Measurements from ENCODE around the gene PPP2R2B. TPM values are rescaled to one million over a fixed set of nuclear protein-coding genes. Genes with fewer than 3 reads are reported as not detected.

Gene PPP2R2B
- total and polyA plus RNA-seq, 11 donors = 0.03 to 2.9 (median 0.30) TPM; not detected in 1

DNA sequence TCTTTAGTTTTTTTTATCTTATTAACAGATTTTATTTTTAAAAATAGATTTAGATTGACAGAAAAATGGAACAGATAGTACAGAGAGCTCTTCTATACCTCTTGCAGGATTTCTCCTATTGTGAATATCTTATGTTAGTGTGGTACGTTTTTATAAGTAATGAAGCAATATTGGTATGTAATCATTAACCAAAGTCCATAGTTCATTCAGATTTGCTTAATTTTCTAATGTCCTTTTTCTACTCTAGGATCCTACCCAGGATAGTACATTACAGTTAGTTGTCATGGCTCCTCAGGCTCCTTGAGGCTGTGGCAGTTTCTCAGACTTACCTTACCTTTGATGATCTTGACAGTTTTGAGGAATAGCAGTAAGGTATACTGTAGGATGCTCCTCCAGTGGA is 30.4 kb downstream of the PPP2R2B start:
- Histone ChIP-seq H3K4me3 (no peak overlapping the region), H3K27me3 (peaks cover 0 to 7% (median 0%) of the 10 kb centered on the region in 9 donors), H3K9me3 (no peaks in the 10 kb centered on the region), H3K27ac (no peak overlapping the region), H3K36me3 (no peaks in the 10 kb centered on the region), H3K4me1 (no peaks in the 10 kb centered on the region)
- TF ChIP-seq POLR2A (IDR thresholded peaks at IDR 0.05) = no peak
- TF ChIP-seq, protein P1, sequence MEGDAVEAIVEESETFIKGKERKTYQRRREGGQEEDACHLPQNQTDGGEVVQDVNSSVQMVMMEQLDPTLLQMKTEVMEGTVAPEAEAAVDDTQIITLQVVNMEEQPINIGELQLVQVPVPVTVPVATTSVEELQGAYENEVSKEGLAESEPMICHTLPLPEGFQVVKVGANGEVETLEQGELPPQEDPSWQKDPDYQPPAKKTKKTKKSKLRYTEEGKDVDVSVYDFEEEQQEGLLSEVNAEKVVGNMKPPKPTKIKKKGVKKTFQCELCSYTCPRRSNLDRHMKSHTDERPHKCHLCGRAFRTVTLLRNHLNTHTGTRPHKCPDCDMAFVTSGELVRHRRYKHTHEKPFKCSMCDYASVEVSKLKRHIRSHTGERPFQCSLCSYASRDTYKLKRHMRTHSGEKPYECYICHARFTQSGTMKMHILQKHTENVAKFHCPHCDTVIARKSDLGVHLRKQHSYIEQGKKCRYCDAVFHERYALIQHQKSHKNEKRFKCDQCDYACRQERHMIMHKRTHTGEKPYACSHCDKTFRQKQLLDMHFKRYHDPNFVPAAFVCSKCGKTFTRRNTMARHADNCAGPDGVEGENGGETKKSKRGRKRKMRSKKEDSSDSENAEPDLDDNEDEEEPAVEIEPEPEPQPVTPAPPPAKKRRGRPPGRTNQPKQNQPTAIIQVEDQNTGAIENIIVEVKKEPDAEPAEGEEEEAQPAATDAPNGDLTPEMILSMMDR (IDR thresholded peaks at IDR 0.05) = no peak
- intact Hi-C loops (cut with DNase I) = no loop called here
- 79 to 82% (median 81%) methylated on average over 1 of the region's 1 CpG for WGBS, 4 donors
- ATAC-seq = no peak
- DNase-seq = no peak

DNA sequence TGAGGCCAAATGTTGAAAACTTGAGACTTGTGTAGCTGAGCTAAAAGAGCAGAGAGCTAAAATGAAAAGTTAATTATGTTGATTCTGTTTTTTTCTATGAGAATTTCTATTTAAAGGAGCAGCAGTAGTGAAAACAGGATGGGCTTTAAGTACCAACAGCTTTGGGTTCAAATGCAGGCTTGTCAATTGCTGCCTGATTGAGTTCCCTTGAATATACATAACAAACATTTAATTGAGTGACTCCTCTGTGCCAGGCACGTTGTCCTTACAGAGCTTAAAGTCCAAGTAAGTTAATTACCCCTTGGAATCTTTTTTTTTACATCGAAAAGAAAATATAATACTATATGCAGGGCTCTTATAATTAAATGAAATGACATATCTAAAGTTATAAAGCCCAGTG is 38.5 kb downstream of the PPP2R2B start:
- 45 to 63% (median 59%) methylated on average over 2 of the region's 2 CpGs for WGBS, 4 donors
- Histone ChIP-seq H3K4me3 (no peak overlapping the region), H3K9me3 (peaks cover 0 to 11% (median 0%) of the 10 kb centered on the region in 12 donors), H3K27ac (no peak overlapping the region), H3K36me3 (no peaks in the 10 kb centered on the region), H3K27me3 (no peaks in the 10 kb centered on the region), H3K4me1 (no peaks in the 10 kb centered on the region)
- no peak for ATAC-seq
- intact Hi-C loops (cut with DNase I) = no loop called here
- DNase-seq = no peak
- TF ChIP-seq, protein P1 (IDR thresholded peaks at IDR 0.05) = no peak
- no peak for TF ChIP-seq POLR2A (IDR thresholded peaks at IDR 0.05)

DNA sequence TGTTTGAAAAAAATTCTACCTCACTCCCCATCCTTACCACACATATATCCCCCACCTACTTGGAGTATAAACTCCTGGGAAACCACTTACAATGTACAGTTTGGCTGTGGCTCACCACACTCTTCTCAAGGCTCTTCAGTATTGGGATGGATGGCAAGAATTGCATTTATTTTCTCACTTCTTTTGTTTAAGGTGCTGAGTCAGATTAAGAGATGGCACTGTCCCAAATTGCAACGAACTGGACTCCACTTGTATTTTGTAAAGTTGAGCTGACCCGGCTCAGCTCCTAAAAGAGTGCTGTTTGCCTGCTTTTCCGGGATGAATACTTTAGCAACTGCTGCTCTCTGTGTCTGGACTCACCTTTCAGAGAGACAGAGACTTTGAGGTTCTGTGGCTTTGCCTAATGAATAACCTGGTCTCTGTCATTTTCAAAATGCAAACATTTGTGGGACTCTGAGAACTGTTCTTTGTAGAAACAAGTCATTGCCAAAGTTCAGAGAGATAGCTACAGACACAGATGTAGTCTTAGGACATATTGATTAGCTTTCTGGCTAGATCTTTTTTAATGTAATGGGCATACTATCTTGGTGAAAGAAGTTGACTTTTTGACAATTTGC is 42.2 kb downstream of the PPP2R2B start:
- intact Hi-C loops (cut with DNase I) = no loop called here
- 57 to 69% (median 61%) methylated on average over 3 of the region's 3 CpGs for WGBS, 4 donors
- no peak overlapping the region for H3K4me3 ChIP-seq
- H3K9me3 ChIP-seq = peaks cover 0 to 11% (median 0%) of the 10 kb centered on the region in 12 donors
- H3K36me3 ChIP-seq = no peaks in the 10 kb centered on the region
- no peak for DNase-seq
- TF ChIP-seq, protein P1 (IDR thresholded peaks at IDR 0.05) = no peak
- TF ChIP-seq POLR2A (IDR thresholded peaks at IDR 0.05) = no peak
- no peak overlapping the region for H3K27ac ChIP-seq
- H3K27me3 ChIP-seq = no peaks in the 10 kb centered on the region
- H3K4me1 ChIP-seq = peaks cover 0 to 4% (median 0%) of the 10 kb centered on the region in 12 donors
- ATAC-seq = no peak

DNA sequence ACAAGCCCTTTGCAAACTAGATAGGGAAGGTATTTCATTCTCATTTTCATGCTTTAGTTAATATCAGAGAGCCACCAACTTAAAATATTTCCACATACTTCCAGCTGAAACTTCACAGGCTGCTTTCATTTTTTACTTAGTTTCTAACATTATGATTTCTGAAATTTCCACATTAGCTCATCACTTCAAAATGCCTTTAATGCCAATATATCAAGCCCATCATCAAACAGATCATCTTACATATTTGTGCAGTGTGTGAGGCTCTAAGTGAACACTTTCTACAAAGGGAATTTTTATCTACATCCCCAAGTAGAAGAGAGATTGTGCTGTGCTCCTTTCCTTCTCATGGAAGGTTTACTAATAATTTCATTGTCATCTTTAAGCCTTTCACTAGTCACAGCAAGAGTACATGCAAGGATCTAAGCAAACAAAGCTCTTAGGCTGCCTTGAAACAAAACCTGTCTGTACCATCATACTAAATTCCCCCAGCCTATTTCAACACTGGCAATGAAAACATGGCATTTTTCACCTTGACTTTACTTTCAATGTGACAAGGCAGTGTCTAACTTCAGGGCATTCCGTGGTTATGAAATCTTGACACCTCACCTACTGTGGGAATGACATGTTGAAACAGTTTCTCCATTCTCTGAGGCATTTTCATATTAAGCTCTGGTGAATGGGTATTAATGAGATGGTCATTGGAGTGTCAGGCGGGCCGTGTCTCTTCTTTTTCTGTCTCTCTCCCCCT is 45.4 kb downstream of the PPP2R2B start:
- no peak for TF ChIP-seq POLR2A (IDR thresholded peaks at IDR 0.05)
- TF ChIP-seq, protein P1 (IDR thresholded peaks at IDR 0.05) = no peak
- Histone ChIP-seq H3K4me1 (peaks cover 0 to 6% (median 0%) of the 10 kb centered on the region in 12 donors), H3K4me3 (no peak overlapping the region), H3K9me3 (no peaks in the 10 kb centered on the region), H3K27ac (no peak overlapping the region), H3K36me3 (no peaks in the 10 kb centered on the region), H3K27me3 (no peaks in the 10 kb centered on the region)
- no peak for ATAC-seq
- DNase-seq = no peak
- intact Hi-C loops (cut with DNase I) = no loop called here
- WGBS, 4 donors = 67 to 78% (median 69%) methylated on average over 3 of the region's 3 CpGs

Data from heart left ventricle (tissue), 16 donors.